ENCODE data around the gene GAS2L2.
A peak's percentile ranks its signal among the peaks of the same experiment; 100 is the strongest.
"Not testable (repeated sequence)": the region's sequence is repeated elsewhere in the genome, so short reads cannot be mapped to it uniquely, and the experiment has no call there.

Gene GAS2L2

GRCh38 chr17:35726127-35726952 is 26.7 kb downstream of the GAS2L2 start:
- peak in 1 of 2 experiments; percentile 33 for DNase-seq

GRCh38 chr17:35725802-35726126 is 27.3 kb downstream of the GAS2L2 start:
- no peak for DNase-seq

DNA sequence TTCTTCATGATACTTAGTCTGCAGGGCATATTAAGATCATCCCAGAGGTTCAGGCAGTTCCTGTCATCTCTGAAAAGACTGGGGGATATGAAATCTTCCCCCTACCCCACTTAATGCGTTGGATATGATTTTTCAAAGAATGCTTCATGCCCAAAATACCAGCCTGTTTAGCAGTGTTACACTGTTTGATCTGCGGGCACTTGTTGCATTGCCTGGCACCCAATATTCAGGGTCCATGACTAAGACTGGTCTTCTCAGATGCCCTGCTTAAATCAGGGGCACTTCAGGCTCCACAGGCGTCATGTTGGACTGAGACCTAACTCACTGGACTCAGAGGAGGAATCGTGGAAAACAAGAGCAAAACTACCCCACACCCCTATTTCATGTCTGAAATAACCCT is 28.0 kb downstream of the GAS2L2 start:
- no peak for DNase-seq

GRCh38 chr17:35723735-35724134 is 29.3 kb downstream of the GAS2L2 start:
- no peak for DNase-seq

GRCh38 chr17:35717475-35717874 is 35.6 kb downstream of the GAS2L2 start:
- no peak for DNase-seq

GRCh38 chr17:35716897-35717465 is 36.1 kb downstream of the GAS2L2 start:
- no peak for DNase-seq

DNA sequence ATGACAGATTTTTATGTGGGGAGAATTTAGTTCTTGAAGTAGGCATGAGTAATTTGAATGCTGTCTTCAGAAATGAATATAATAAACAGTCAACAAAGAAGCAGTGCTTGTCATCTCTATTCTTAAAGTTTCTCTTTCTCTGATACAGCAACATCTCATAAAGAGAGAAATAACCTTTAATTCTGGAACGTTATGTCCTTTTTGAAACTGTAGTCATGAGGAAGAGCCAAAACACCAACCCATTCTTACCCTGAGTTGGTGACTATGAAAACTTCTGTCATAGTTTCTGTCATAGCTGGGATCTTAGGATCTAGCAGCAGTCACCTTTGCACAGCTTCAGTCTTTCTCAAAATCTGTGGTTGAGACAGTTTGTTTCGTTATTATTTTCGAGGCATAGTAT is 36.9 kb downstream of the GAS2L2 start:
- DNase-seq = no peak

- DNase-seq = no peak
Observed at GRCh38 chr17:35715416-35715815, 37.6 kb downstream of the GAS2L2 start.

DNA sequence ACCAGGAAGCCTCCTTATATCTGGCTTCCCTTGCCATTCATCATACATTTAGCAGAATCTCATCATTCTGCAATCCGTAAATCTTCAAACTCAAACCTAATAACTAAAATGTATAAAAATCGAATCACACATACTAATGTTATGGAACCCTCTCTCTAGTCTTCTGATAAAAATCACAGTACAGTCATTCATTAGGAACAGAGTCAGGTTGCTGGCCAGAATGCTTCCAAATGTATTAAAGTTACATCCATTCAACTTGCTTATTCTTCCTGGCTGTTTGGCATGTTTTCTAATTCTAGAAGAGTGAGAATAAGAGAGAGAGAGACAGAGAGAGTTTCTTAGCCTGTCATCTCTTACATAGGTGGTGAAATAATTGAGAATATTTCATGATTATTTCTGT is 38.1 kb downstream of the GAS2L2 start:
- no peak for DNase-seq

GRCh38 chr17:35713069-35713728 is 39.8 kb downstream of the GAS2L2 start:
- DNase-seq = no peak

DNA sequence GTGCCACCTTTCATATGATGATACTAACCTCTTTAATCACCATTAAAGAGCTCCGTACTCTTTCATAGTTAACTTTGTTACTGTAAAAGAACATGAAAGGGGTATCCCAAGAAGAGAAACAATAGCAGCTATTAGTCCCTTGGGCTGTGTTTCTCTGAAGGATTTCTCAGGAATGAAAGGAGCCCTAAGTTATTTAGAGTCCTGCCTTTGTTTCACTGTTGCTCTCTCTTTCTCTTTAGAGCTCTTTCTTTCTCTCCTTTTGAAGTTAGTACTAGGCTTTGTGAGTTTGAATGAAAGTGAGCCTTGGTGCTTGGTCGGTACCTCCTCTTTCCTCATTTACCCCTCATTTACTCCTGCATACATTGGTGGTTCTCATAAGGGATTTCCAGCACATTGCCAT is 42.1 kb downstream of the GAS2L2 start:
- no peak for DNase-seq

DNA sequence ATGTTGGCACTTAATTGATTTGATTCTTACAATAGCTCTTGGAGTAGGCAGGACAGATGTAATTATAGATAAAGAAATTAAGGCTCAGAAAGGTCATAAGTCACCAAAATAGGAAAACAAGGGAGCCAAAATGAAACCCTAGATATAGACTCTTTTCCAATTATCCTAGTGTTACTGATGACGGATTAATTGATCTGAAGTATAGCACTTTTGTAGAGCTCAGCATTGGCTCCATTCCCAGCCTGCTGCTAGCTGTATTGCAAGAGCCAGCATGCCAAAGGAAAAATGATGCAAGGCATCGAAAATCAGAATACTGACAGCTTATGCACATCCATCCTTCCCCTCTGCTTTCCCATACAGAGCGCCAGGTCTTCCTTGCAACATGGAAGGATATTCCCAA is 43.2 kb downstream of the GAS2L2 start:
- no peak for DNase-seq

DNA sequence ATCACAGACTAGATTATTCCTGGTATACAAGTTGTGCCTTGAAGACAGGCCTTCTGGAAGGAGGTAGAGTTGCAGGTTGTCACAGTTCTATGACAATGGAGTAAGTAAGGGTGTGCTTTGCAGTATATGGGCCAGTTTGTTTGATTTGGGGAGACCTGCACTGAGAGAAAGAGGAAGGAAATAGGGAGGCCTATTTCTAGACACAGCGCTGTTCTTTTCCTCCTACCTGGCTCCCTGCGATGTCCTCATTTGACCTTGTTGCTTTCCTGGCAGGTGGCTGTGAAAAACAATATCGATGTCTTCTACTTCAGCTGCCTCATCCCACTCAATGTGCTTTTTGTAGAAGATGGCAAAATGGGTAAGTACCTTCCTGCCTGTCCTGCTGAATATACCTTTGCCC is 44.1 kb downstream of the GAS2L2 start:
- DNase-seq = no peak

GRCh38 chr17:35708149-35708548 is 44.9 kb downstream of the GAS2L2 start:
- no peak for DNase-seq

- no peak for DNase-seq
Observed at GRCh38 chr17:35705705-35706104, 47.3 kb downstream of the GAS2L2 start.

- DNase-seq = no peak
Observed at GRCh38 chr17:35705230-35705629, 47.8 kb downstream of the GAS2L2 start.

GRCh38 chr17:35703308-35703707 is 49.7 kb downstream of the GAS2L2 start:
- not testable (repeated sequence) for DNase-seq

DNA sequence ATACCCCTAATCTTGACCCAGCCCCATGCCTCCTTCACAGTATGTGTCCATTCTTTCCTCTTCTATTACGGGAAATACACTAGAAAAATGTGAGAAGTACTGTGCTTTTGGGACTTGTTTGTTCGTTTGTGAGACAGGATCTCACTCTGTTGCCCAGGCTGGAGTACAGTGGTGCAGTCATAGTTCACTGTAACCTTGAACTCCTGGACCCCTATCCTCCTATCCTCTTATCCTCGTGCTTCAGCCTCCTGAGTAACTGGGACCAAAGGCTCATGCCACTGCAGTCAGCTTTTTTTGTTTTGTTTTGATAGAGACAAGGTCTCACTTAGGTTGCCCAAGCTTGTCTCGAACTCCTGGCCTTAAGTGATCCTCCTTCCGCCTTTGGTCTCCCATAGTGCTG is 51.5 kb downstream of the GAS2L2 start:
- DNase-seq = no peak

- DNase-seq = no peak
Observed at GRCh38 chr17:35700150-35700549, 52.9 kb downstream of the GAS2L2 start.

DNA sequence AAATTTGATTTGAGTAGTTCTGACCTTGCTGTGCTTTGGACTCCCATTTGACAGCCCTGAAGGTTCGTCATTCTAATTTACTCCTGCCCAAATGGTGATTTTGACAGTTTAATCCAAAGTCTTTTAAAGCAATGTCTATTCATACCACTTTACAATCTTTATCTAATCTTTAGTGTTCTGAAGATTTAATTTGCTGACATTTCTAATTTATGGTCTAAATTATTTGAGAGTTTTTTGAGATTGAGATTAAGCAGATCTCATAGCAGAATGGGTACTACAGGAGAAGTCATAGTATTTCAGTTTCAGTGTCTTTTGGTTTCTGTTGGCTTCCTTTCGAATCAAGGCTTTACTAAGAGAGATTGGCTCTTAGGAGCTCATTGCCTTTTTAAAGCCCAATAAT is 54.2 kb downstream of the GAS2L2 start:
- no peak for DNase-seq

DNA sequence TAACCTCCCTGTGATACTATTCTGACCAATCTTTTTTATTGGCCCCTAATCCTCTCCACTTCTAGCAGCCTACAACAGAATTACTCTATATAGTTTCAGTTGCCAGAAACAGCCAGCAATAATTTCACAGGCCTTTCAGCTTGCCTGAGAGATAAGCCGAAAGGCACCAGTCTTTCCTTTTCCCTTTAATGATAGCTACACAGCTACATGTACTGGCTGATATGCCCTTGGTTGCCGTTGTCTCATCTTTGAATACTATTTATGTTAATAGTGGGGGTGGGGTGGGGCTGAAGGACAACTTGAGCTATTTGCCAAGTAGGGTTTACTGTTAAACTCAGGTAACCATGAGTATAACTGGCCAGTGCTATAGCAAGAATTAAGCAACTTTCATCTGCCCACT is 57.4 kb downstream of the GAS2L2 start:
- no peak for DNase-seq

- DNase-seq = no peak
Observed at GRCh38 chr17:35694906-35695305, 58.1 kb downstream of the GAS2L2 start.
